ENCODE data around the gene GPR39.

The GPR39 gene

DNA sequence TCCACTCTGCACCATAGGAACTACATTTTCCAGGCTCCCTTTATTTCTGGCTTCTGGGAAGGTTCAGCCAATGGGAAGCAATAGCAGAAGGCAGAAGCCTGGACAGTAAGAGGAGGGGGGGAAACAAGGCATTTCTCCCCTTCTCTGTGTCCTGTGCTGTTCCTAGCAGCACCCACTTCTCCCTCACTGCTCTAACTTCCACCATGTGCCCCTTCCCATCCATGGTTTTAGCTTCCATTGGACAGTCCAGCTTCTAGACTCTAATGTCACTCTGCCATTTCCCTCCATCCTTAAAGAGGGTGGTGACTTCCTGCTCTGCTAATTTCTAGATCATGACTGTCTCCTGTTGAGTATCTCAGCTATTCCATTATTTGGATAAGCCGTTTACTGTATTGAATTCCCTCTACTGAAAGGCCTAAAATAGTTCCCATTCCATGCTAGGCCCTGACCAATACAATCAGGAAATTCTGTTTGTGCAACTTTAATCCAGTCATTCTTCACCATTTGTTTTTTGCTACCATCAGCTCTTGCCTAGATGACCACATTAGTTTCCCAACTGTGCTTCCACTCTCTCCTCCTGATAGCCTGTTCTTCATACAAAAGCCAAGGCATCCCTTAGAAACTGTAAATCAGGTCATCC, 274.2 kb downstream of the GPR39 start:
- TF ChIP-seq, protein P1, sequence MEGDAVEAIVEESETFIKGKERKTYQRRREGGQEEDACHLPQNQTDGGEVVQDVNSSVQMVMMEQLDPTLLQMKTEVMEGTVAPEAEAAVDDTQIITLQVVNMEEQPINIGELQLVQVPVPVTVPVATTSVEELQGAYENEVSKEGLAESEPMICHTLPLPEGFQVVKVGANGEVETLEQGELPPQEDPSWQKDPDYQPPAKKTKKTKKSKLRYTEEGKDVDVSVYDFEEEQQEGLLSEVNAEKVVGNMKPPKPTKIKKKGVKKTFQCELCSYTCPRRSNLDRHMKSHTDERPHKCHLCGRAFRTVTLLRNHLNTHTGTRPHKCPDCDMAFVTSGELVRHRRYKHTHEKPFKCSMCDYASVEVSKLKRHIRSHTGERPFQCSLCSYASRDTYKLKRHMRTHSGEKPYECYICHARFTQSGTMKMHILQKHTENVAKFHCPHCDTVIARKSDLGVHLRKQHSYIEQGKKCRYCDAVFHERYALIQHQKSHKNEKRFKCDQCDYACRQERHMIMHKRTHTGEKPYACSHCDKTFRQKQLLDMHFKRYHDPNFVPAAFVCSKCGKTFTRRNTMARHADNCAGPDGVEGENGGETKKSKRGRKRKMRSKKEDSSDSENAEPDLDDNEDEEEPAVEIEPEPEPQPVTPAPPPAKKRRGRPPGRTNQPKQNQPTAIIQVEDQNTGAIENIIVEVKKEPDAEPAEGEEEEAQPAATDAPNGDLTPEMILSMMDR (conservative IDR thresholded peaks at IDR 0.05) = no peak
- no peak for TF ChIP-seq ZFX (IDR thresholded peaks at IDR 0.05)

DNA sequence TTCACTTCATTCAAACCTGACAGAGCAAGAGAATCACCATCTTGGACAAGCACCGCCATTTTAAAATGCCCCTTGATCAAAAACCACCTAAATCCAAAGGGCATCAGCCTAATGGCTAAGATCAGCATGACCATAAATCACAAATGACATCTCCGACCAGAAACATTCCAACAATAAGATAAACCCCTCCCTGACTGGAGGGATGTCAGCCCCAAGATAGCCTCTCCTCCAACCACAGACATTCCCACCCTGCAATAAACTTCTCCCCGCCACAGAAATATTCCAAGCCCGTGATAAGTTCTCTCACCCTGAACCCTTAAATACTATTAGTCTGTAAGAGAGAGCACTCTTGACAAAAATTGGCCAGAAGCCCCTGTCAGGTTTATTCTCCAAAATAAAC, 275.0 kb downstream of the GPR39 start:
- no peak for TF ChIP-seq ZFX (IDR thresholded peaks at IDR 0.05)
- TF ChIP-seq, protein P1 (conservative IDR thresholded peaks at IDR 0.05) = no peak
- H3K27ac ChIP-seq = no peak overlapping the region

More for the DNA sequence above, 274.2 kb downstream of the GPR39 start:
- no peak overlapping the region for H3K27ac ChIP-seq

DNA sequence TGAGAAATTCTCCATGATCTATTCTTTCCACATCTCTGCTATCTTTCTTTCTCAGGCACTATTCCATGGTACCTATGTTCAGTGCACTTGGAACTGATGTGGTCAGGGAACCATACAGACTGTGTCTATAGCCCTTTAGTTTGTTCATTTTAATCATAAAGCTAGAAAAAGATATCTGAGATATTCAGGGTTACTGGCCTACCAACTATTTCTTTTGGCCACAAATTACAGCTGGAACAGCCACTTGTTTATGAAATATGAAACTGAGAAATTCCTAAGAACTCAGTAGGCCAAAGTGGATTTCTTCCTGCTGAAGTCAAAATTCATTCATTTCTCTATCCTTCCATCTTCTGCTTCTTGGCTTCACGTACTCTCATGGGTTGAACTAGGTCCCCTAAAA, 276.2 kb downstream of the GPR39 start:
- H3K27ac ChIP-seq = no peak overlapping the region

More for the DNA sequence above, 276.2 kb downstream of the GPR39 start:
- no peak for TF ChIP-seq ZFX (IDR thresholded peaks at IDR 0.05)
- TF ChIP-seq, protein P1 (conservative IDR thresholded peaks at IDR 0.05) = no peak

Measured in C4-2B (cell line).